Lower leg skin (tissue), 4 donors: ENCODE data around the gene DOCK7. TPM values are rescaled to one million over a fixed set of nuclear protein-coding genes. Genes with fewer than 3 reads are reported as not detected.

ENCODE experiments used
- DNase-seq, 2 donors: peaks; one replicate each; pipeline ENCODE4 v3.0.0-alpha.2; 2019; ENCODE audit warnings: low spot score in 2 of 2
- H3K4me3 ChIP-seq: fragments of 200-600 bp; sonication (generic); 2 replicates; pipeline ENCODE4 v1.5.1; 2017; ENCODE audit warnings: mild to moderate bottlenecking, low read depth; ENCODE audit not compliant: poor library complexity, severe bottlenecking
- POLR2A ChIP-seq, 2 donors: fragments of 450-650 bp; IDR thresholded peaks; one replicate each; pipeline ENCODE4 v1.6.1; 2016 to 2017; ENCODE audit warnings: antibody characterized with exemption in 2 of 2, mild to moderate bottlenecking in 1 of 2, moderate library complexity in 1 of 2
- WGBS, 2 donors: methylation state at CpG; one replicate each; pipeline ENCODE4 v1.1.5; 2018; 5-methylcytosine and 5-hydroxymethylcytosine counted together
- intact Hi-C: fragments of 100-400 bp; cut with DNase I; formaldehyde crosslinking; loops from one replicate; pipeline ENCODE4 v1.15.0; 2023; ENCODE audit warnings: low total_unique reads
- total RNA-seq, 4 donors: library from RNA; depleted of rRNA; stranded (reverse); fragments of >200 nt; gene quantifications; one replicate each; pipeline ENCODE4 v1.1.0, GENCODE V29; 2016
- TF ChIP-seq, protein P1 (sequence below), 3 donors: fragments of 450-650 bp; IDR thresholded peaks; one replicate each; pipeline ENCODE4 v1.5.1; 2016; ENCODE audit warnings: antibody characterized with exemption in 3 of 3, mild to moderate bottlenecking in 3 of 3, moderate library complexity in 2 of 3

Gene DOCK7
- total RNA-seq, 4 donors from 2014 or later = 27.0 to 67.5 (median 29.4) TPM

DNA sequence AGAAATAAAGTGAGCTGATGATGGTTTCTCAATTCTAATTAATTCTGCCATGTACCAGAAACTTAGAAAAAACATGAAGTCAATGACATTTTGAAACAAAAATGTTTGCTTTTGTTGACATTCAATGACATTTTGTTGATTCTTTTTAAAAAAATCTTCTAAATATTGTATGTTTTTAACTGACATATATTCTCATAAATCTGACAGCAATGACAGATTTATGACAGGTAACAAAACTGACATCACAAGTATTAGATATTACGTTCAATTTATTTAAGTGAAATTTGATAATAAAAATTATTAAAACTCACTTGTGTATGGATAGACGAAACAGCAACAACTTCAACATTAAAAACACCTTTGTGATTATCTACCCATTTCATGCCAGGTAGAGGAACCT lies 126.9 kb downstream of the DOCK7 start:
- no peak for TF ChIP-seq POLR2A (IDR thresholded peaks at IDR 0.05)
- TF ChIP-seq, protein P1, sequence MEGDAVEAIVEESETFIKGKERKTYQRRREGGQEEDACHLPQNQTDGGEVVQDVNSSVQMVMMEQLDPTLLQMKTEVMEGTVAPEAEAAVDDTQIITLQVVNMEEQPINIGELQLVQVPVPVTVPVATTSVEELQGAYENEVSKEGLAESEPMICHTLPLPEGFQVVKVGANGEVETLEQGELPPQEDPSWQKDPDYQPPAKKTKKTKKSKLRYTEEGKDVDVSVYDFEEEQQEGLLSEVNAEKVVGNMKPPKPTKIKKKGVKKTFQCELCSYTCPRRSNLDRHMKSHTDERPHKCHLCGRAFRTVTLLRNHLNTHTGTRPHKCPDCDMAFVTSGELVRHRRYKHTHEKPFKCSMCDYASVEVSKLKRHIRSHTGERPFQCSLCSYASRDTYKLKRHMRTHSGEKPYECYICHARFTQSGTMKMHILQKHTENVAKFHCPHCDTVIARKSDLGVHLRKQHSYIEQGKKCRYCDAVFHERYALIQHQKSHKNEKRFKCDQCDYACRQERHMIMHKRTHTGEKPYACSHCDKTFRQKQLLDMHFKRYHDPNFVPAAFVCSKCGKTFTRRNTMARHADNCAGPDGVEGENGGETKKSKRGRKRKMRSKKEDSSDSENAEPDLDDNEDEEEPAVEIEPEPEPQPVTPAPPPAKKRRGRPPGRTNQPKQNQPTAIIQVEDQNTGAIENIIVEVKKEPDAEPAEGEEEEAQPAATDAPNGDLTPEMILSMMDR (IDR thresholded peaks at IDR 0.05) = no peak
- intact Hi-C loops = no loop called here
- H3K4me3 ChIP-seq = no peak overlapping the region
- 92 to 97% methylated on average over 2 of the region's 2 CpGs for WGBS, 2 donors
- no peak for DNase-seq

DNA sequence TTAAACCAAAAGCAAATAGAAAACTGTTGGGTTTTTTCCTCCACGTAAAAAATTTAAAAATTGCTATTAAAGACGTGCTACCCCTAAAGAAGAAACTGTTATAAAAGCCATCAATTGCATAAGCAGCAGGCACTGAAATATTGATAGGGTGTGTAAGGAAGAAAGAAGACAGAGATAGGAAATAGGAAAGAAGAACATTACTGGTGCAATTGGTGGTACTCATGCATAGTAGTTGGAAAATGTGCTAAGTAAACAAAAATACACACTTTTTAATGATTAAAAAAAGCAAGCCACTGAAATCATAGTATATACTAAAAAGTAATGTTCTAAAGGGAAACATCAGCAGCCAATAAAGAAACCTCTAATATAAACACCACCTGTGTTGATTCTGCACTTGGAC lies 143.6 kb downstream of the DOCK7 start:
- no peak overlapping the region for H3K4me3 ChIP-seq
- TF ChIP-seq POLR2A (IDR thresholded peaks at IDR 0.05) = no peak
- TF ChIP-seq, protein P1 (IDR thresholded peaks at IDR 0.05) = no peak
- 91 to 95% methylated on average over 2 of the region's 2 CpGs for WGBS, 2 donors
- intact Hi-C loops = no loop called here
- no peak for DNase-seq

DNA sequence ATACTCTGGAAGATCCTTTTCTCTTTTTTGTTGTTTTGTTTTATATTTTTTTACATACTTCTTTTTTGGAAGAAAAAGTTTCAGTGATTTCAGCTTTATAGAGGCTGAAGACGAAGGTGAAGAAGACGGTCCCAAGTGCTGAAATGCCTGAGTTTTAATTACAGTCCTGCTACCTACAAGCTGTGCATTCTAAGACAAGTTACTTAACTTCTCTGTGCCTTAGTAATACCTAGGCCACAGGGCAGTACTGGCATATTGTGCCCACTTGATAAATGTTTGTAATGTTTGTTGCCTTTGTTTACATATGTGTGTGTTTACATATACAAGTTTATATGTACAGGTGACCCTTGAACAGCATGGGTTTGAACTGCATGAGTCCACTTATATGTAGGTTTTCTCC lies 147.1 kb downstream of the DOCK7 start:
- no peak overlapping the region for H3K4me3 ChIP-seq
- DNase-seq = no peak
- no peak for TF ChIP-seq POLR2A (IDR thresholded peaks at IDR 0.05)
- intact Hi-C loops = no loop called here
- 76 to 82% methylated on average over 2 of the region's 2 CpGs for WGBS, 2 donors

DNA sequence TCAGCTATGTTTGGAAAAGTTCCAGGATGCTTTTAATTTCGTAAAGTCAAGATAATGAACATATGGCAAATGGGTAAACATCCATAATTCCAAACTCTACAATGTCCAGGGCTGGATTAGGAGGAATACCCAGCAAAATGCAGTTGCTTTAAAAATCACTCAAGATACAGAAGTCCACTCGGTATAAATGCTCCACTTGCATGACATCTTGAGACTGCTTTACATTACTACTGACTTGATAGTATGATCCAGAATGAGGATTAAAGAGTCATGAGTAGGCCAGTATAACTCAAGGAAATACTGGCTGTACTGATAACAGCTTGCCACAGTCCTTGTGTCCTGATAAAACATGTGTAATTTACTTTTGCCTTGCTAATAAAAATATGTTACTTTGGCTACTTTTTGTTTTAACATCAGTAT lies 149.1 kb downstream of the DOCK7 start:
- 87 to 90% methylated on average over 2 of the region's 2 CpGs for WGBS, 2 donors
- no peak for TF ChIP-seq POLR2A (IDR thresholded peaks at IDR 0.05)
- TF ChIP-seq, protein P1 (IDR thresholded peaks at IDR 0.05) = no peak
- intact Hi-C loops = no loop called here
- no peak for DNase-seq
- H3K4me3 ChIP-seq = no peak overlapping the region

DNA sequence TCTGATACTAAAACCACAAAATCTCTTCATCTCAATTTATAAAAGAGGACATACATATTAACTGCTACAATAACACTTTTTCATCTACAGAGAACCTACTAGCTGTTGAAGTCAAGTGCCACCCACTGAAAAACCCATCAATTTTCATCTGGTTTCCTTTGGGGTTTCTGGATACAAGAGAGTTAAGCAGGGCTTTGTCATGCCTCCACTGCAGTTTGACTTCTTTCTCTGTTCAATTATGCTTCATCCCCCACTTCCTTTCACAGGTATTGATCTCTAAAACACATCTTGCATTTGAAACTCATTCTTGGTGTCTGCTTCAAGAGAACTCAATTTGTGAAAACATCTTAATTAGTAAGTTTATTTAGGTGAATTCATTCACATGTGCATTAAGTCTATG lies 151.3 kb downstream of the DOCK7 start:
- H3K4me3 ChIP-seq = no peak overlapping the region
- intact Hi-C loops = no loop called here
- TF ChIP-seq, protein P1 (IDR thresholded peaks at IDR 0.05) = no peak
- TF ChIP-seq POLR2A (IDR thresholded peaks at IDR 0.05) = no peak
- no peak for DNase-seq

DNA sequence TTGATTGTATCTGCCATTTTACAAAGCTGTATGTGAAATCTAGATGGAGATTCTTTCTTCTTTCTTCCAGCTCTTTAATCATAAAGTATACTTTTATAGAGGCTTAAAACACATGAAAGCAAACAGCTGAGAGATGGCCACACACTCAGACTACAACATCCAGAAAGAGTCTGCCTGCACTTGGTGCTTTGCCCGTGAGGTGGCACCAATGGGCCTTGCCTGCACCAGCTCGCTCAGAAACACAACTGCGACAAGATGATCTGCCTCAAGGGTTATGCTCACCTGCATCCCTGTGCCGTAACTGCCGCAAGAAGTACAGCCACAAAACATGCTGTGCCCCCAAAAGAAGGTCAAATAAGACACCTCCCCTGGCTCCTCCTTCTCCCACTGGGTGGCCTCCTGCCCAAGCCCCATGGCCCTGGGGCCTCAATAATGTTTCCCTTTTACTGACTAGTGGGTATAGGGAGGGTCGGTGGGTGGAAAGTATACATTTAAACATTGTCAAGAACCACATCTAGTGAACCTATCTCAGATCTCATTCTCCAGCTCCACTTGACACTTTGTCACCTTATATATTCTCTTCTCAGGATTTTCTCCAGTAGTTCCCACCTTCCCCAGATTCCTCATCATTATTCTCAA lies 157.6 kb downstream of the DOCK7 start:
- WGBS, 2 donors = 52 to 56% methylated on average over 6 of the region's 6 CpGs
- no peak overlapping the region for H3K4me3 ChIP-seq
- DNase-seq = no peak
- TF ChIP-seq, protein P1 (IDR thresholded peaks at IDR 0.05) = no peak
- TF ChIP-seq POLR2A (IDR thresholded peaks at IDR 0.05) = no peak
- intact Hi-C loops = no loop called here
